GM21619 (cell line): ENCODE results near the gene UXT.
"Not testable (repeated sequence)": the region's sequence is repeated elsewhere in the genome, so short reads cannot be mapped to it uniquely, and the experiment has no call there.

Source experiments
- ATAC-seq: cut with Tn5 transposase; IDR thresholded peaks from one replicate; pipeline ENCODE4 v1.9.1; 2021; ENCODE audit not compliant: unreplicated experiment

Gene UXT, protein sequence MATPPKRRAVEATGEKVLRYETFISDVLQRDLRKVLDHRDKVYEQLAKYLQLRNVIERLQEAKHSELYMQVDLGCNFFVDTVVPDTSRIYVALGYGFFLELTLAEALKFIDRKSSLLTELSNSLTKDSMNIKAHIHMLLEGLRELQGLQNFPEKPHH

DNA sequence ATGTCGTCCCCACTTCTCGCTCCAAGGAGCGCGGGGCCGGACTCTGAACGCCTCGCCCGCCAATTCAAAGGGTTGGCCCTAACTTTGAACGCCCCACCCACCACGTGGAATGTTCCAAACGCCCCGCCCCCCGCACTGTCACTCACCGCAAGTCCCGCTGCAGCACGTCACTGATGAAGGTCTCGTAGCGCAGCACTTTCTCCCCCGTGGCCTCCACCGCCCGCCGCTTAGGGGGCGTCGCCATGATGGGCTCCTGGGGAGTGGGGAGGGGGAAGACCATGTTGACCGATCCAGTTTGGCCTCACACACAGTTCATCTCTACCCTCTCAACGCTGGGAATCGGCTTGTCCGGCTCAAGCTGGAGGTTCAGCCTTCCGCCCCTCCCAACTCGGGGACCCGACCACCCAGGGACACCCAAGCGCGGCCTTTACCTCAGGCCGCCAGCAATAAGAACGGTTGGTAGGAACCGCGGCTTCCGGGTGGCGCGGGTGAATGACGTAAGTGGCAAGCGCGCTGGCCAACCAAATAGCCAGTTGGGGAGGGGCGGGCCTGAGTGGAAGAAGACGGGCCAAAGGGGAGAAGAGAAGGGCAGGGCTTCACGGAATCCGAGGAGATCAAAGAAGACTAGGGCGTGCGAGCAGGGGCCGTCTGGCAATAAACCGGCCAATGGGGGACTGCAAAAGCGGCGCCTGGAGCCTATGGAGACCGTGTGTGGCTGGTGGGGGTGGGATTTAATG is at the start of gene UXT:
TSS of gene UXT (minus strand) at position 497 of the 737 bp plus-strand sequence. CDS start at position 244, 253 bp downstream.
- peak; percentile 81 for ATAC-seq

DNA sequence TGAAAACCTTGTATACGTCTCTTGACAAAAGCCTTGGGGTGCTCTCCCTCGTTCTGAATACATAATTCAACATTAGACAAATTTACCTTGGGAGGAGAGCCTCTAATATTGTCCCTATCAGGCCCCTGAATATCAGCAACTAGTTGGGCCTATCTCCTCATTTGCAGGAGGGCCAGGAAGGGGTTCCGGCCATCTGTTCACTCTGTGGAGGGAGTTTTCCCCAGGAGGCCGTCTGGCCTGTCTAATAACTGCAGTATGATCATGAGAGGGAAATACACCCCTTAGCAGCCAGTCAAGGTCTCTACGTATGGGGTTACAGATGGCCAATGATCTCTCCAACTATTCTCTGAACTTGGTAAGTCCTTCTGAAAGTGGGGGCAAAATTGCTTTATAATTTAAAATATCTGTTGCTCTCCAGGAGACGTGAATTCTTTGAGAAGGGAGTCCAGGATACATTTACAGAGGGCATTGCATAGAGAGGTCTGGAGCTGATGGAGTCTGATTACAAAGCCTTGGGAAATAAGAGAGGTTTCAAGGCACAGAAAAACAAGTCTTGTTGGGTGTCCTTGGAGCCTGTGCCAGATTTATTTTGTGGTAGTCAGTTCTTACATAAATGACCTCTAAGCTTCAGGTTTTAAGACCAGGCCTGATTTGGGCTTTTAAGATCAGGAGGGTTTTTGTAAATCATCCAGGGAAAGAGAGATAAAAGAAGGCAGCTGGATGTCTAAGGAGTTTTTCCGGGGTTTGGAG is 48.2 kb upstream of the UXT start:
- no peak for ATAC-seq

DNA sequence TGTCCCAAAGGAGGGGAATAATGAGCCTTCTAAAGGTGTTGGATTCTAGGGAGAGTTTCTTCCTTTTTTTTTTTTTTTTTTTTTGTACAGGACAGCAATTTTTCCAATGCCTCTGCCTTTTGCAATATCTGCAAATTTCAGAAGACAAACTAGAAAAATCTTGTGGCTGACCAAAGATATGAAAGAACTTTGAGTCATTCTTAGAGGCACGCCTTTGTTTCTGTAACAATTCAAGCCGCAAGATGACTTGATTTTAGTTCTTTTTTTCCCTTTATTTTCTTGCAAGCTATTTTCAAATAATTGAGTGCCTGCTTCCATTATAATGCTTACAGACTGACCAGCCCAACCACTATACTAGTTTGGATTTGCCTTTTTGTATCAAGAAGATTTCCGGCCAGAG is 47.6 kb upstream of the UXT start:
- ATAC-seq: no peak

DNA sequence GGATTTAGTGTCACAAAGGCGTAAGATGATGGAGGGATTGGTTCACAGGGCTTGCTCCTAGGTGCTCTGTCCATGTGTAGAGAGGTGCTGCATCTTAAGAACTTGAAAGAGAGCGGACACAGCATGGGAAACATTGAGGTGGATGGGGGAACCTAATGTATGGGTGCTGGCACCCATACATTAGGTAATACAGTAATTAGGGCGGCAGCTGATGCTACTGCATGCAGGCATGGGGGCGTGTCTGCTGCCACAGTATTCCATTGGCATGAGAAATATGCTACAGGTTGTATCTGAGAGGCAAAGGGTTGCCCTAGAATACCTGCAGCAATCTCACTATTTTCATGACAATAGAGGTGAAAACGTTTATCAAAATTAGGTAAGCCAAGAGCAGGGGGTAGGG is 45.8 kb upstream of the UXT start:
- ATAC-seq: no peak

DNA sequence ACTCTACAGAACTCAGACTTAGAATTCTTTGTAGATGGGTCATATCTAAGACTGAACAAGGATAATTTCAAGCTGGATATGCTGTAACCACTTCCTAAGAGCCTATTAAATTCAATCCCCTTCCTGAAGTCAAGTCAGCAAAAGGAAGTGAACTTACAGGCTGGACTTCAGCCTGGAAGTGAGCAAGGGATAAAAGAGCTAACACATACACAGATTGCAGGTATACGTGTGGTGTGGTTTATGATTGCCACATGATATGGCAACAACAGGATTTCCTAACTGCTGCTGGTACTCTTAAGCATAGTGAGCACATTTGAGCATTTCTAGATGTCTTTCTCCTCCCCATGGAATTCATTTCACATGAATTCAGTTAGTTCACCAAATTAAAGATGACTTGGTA is 38.2 kb upstream of the UXT start:
- ATAC-seq: no peak

DNA sequence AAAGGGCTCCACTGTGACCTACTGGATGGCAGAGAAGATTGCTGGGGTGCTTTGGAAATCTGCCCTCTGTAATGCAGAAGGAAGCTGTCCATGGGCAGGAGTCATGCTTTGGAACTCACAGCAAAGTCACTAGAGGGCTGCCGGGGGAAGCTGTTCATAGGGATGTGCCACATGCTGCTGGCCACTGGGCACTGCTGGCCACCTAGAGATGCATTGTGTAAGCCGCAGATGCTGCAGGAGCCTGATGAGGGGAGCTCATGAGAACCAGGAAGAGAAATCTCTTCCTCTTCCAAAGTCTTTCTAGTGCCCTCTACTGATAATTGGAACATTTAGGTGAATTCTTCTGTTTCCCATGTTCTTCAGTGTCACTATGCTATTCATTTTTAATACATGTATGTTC is 31.2 kb upstream of the UXT start:
- no peak for ATAC-seq

DNA sequence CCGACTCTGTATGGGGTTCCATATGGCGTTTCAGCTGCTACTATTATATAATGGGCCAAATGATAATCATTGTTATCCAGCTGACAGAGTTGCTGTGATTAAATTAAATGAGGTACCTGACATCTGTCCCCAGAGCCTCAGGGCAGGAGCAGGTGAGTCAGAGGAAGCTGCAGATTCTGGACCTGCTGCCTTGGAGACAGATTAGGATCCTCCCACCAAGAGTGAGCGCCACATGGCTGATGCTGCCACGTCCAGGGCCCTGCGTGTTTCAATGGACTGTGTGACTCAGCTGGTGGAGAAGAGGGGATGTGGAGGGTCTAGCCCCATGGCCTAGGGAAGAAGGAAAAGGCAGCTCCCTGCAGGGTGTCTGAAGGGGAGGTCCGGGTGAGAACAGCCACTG is 28.3 kb upstream of the UXT start:
- no peak for ATAC-seq

DNA sequence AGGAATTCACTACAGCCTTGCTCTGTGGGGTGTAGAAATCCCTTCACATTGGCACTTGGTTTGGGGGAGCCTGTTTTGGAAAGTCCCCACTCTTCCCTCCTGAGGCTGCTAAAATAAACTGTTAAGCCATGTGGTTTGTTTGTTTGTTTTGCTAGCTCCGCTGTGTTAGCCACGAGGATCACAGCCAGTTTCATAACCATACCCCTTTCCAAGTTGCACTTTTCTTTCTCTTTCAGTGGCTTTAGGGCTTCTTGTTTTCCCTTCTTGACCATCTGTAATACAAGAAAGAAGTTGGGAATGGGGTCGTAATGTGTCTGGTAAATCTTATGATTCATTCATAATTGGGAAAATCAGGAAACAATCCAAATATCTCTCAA is 24.8 kb upstream of the UXT start:
- no peak for ATAC-seq

DNA sequence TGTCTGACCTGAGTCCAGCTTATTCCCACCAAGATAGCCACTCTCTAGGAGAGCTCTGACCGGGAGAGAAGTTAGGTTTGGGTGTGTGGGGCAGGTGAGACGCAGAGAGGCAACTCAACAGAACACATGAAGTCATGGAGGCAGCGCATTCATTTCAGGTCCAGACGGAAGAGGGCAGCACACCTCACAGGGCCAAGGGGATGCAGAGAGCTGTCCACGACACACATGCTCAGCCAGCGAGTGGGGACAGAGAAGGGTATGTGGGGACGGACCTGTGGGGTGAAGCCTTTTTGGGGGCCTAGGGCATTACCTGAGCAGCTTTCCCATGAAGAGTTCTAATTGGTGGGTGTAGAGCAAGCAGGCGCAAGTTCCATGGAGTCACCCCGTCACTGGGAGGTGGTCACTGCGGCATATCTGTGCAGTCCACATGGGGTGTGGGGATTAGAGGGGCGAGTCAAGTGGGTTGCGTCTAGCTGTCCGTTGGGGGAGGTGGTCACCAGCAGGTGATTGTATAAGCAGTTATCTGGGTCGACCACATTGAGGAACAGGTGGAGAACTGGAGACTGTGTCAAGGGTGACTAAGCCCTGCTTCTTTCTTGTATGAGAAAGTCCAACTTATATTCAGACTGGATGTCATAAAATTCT is 24.3 kb upstream of the UXT start:
- no peak for ATAC-seq

DNA sequence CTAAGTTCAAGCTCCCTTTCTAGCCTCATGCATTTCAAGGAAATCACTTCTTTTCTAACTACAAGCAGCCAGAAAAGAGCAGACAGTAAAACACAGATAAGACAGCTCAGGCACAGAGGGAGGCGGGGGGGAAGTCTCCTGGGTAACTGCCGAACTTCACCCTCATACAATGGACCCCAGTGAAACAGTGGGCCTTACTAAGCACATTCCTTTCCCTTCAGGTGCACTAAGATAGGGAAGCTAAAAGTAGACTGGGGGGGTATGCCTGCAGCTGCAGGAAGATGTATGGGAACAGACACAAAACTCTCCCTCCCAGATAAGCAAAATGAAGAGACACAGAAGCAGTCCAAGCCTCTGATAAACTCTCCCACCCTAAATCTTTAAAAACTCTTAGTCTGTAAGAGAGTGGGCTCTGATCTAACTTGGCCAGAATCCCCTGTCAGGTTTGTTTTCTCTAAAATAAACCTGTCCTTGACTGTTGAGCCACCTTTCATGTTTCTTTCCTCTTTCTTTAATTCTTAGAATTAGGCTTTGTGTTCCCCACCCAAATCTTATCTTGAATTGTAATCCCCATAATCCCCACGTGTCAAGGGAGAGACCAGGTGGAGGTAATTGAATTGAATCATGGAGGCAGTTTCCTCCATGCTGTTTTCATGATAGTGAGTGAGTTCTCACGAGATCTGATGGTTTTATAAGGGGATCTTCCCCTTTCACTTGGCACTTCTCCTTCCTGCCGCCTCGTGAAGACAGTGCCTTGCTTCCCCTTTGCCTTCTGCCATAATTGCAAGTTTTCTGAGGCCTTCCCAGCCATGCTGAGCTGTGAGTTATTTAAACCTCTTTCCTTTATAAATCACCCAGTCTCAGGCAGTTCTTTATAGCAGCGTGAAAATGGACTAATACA is 17.2 kb upstream of the UXT start:
- not testable (repeated sequence) for ATAC-seq

DNA sequence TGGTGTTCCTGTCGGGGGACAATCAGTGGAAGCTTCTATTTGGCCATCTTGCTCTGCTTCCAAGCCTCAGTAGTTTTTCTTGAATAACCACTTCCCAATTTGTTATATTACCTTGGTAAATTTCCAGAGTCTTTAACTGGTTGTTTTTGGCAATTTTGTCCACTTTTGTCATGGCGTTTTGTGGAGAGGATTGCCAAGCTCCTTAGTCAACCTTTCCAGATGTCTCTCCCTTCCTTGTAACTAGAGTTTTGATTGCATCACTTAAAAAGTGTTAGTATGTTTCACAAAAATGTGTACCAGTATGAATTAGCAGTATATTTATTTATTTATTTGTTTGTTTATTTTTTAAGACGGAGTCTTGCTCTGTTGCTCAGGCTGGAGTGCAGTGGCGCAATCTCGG is 15.8 kb upstream of the UXT start:
- ATAC-seq: no peak

DNA sequence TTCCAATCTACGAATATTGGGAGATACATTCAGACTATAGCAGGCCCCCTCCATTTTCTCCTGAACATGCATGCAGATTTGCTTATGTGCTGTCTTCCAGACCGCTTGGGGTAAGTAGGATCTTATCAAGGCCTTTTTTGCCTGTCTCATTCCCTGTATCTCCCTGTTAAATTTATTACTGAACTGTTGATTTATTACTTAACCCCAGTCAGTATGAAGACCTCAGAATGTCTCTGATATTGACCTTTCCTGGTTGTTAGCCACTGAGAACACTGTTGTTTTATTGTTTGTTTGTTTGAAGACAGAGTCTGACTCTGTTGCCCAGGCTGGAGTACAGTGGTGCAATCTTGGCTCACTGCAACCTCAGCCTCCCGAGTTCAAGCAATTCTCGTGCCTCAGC is 6.8 kb upstream of the UXT start:
- ATAC-seq: not testable (repeated sequence)

DNA sequence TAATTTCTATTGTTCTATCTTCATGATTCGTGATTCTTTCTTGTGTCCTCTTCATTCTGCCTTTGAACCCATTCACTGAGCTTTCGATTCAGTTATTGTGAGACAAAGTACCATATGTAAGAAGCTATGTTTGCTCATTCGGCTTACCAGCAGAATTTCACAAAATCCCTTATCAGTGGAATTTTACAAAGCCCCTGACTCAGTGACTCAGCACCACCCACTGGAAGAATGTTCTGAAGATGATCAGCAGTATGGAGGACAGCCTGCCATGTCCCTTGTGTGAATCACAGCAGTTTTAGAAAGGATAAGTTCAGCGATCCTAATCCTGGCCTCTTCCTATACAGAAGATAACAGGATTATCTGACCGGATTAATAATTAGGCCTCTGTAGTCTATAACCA is 5.8 kb upstream of the UXT start:
- ATAC-seq: no peak

DNA sequence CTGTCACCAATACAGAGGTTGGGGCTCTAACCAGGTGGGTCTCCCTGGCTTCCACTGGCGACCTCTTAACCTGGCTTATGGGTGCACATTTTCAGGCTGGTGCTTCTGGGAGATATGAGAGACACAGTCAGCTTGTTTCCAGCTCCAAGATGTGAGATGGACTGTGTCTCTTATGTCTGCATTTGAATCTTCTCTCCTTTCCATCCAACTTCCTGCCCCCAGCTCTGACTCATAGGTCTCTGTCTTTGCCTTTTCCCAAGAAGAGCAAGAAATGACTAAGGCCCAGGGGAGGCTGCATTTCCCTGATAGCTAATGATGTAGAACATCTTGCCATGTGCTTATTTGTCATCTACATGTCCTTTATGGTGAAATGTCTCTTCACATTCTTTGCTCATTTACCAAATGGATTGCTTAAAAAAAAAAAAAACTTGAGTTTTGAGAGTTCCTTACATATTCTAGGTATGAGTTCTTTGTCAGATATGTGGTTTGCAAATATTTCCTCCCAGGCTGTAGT is 3.2 kb upstream of the UXT start:
- ATAC-seq: no peak

DNA sequence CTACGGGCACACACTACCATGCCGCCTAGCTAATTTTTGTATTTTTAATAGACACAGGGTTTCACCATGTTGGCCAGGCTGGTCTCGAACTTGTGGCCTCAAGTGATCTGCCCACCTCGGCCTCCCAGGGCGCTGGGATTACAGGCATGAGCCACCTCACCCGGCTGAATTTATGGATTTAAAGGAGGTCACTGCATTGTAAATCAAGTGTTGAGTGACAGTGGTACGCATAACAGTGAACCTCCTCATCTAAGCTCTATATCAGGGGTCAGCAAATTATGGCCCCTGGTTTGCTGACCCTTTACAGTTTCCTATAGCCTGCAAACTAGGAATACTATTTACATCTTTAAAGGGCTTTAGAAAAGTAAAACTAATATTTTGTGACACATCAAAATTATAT is 2.6 kb upstream of the UXT start:
- no peak for ATAC-seq

DNA sequence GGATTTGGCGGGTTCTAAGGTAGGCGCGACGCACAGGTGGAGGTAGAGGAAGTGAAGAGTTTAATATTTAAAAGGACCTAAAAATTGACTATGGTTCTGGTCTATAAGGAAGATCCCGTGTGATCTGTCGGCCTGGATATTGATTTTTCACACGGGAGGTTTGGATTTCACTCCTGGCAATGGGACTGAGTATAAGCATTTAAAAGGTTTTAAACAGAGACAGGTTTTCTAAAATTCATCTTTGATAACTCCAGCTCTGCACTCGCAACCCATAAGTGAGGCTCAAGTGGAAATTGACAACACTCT is 394 bp upstream of the UXT start:
- no peak for ATAC-seq

DNA sequence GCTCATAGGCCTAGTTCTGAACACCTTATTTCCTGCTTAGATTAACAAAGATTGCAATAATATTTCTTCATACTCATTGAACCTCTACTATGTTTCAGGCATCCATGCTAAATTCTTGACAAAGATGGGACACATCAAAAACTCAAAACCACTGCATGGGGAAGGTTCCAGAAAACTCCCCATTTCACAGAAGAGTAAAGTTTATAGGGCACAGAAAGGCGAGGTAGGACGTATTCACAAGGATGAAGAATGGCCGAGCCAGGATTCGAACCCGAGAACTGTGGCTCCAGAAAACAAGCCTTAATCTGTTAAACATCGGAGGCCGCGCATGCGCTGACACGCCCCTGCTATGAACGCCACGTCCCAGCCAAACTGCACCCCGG is 688 bp downstream of the UXT start:
- ATAC-seq: no peak

DNA sequence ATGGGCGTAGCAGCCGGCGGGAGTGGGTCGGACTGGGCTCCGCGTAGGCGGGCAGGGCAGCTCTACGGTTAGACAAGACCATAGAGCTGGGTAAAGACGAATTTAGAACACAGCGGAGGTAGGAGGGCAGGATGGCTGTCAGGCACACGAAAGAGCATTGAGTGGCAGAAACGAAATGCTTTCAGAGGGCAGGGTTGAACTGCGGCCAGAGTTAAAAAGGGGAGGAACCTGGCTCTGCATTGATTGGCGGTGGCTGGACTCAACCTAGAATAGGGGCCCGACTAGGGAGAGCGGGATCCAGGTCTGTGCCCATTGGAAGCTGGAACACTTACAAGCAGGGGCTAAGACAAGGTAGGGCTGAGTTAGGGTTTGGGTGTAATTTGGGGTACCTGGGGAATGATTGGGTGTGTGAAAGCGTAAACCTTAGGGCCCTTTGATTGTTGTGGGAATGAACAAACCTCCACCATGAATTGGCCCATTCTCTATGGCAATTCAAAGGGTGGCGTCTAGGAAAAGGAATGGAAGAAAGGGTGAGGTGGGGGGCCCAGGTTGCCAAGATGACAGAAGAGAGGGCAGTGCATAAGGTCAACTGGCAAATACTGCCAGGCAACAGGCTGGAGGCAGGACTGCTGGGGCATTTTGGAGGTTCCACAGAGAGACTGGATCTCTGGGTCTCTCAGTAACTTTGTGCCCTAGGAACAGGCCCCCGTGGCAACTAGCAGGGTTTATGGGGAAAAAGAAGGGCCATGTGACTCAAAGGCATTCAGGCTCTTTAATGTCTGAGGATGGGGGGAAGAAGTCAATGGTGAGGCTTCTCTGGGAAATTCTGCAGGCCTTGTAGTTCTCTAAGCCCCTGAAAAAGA is 7.7 kb downstream of the UXT start:
- no peak for ATAC-seq

DNA sequence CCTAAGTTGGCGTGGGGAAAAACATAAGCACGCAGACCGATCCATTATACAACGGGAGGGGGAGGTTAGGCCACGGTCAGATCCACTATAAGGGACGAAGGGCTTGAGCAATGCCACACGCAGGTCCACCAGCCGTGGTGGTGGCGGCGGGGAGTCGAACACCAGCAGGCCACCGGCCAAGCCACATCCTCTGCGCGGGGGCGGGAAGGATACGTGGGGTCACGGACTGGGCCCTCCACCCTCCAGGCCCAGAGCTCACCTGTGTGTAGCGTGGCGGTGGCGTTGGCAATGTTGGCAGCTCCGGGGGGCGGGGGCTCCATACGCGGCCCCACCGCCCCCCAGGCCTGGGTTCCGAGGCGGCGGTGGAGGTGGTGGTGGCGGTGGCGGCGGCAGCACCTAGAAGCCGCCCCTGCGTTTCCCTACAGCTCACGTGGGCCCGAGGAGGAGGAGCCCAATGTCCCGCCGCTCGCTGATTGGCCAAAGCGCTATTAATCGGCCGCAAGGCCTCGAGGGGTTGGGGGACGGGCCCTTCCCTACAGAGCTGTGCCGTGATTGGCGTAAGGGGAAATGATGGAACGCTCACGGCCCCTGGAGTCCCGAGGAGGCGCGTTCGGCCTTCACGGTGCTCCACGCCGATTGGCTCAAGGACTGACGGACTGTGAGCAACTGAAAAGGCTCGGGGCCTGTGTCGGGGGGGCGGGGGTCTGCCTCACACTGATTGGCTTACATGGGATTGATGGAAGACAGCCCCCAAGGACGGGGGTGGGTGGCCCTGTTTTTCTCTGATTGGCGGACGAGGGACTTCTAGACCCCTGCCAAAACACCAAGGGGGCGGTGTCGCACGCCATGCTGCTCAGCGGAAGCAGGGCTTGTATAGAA is 8.6 kb downstream of the UXT start, which contains the start of gene ELK1:
TSS of gene ELK1 (minus strand) at position 400 of the 879 bp plus-strand sequence. CDS start 9,122 bp downstream, outside the sequence.
- ATAC-seq: peak; percentile 89
